Thyroid gland (tissue), 4 donors: Measurements from ENCODE around the gene MRFAP1. TPM values are rescaled to one million over a fixed set of nuclear protein-coding genes. Genes with fewer than 3 reads are reported as not detected.

Experiments
- DNase-seq, 2 donors: peaks; one replicate each; pipeline ENCODE4 v3.0.0-alpha.2; 2019
- H3K27ac ChIP-seq, 3 donors: fragments of 200-600 bp; sonication (generic); 1 replicate in 2 of 3; 2 replicates in 1 of 3; pipeline ENCODE4 v1.5.1; 2016 to 2019; ENCODE audit warnings: mild to moderate bottlenecking in 1 of 3, moderate library complexity in 1 of 3
- H3K27me3 ChIP-seq: fragments of 200-600 bp; sonication (generic); one replicate; pipeline ENCODE4 v1.5.1; 2019
- H3K36me3 ChIP-seq, 2 donors: fragments of 200-600 bp; sonication (generic); one replicate each; pipeline ENCODE4 v1.5.1; 2016 to 2019
- H3K4me1 ChIP-seq, 2 donors: fragments of 200-600 bp; sonication (generic); one replicate each; pipeline ENCODE4 v1.5.1; 2017 to 2019
- H3K4me3 ChIP-seq, 3 donors: fragments of 200-600 bp; sonication (generic); replicated peaks in 1 of 3; 1 replicate in 2 of 3; 2 replicates in 1 of 3; pipeline ENCODE4 v1.5.1; 2016; ENCODE audit warnings: mild to moderate bottlenecking in 1 of 3
- H3K9me3 ChIP-seq: fragments of 200-600 bp; sonication (generic); one replicate; pipeline ENCODE4 v1.5.1; 2017
- CTCF ChIP-seq, 6 experiments: fragments of 200-600 bp in 3 of 6; fragments of 450-650 bp in 3 of 6; sonication (generic) in 3 of 6; IDR thresholded peaks; one replicate each; pipeline ENCODE4 v1.5.1; 2016 to 2019; ENCODE audit warnings: antibody characterized with exemption in 6 of 6, mild to moderate bottlenecking in 2 of 6, inconsistent platforms in 1 of 6, moderate library complexity in 1 of 6
- POLR2A ChIP-seq, 2 donors: fragments of 450-650 bp; IDR thresholded peaks; one replicate each; pipeline ENCODE4 v1.6.1; 2017; ENCODE audit warnings: antibody characterized with exemption in 2 of 2, mild to moderate bottlenecking in 2 of 2, moderate library complexity in 1 of 2
- WGBS, 2 donors: methylation state at CpG; one replicate each; pipeline ENCODE4 v1.1.5; 2017; 5-methylcytosine and 5-hydroxymethylcytosine counted together
- intact Hi-C: fragments of 100-400 bp; cut with DNase I; formaldehyde crosslinking; loops from one replicate; pipeline ENCODE4 v1.15.1; 2023
- total RNA-seq, 4 donors: library from RNA; depleted of rRNA; stranded (reverse); fragments of >200 nt; gene quantifications; one replicate each; pipeline ENCODE4 v1.2.3, GENCODE V29; 2016

The MRFAP1 gene
- total RNA-seq, 4 donors from 2014 or later, result 258 to 314 (median 288) TPM

DNA sequence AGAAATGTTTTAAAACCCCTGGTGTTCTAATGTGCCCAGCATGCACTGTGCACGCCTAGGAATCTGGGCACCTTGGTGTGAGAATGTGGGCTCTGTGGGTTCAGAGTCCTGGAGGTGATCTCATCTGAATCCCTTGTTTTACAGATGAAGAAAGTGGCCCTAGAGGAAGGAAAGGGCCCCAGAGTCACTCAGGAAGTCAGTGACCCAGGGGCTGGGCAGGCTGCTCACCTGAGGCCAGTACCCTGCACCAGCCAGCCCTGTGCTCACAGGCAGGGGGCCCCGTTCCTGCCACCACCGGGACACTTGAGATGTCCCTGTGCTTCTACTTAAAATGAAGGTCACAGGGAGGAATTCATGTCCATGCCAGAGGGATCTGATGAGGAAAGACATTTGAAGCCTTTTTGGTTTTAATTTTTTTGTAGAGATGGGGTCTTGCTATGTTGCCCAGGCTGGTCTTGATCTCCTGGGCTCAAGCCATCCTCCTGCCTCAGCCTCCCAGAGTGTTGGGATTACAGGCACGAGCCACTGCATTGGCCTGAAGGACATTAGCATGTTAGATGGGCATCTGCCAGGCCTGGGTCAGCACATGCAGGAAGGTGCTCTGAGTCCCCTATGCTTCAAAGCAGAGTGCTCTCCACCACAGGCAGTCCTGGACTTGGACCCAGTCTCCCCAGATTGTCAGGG is 45.8 kb downstream of the MRFAP1 start:
- no peaks in the 10 kb centered on the region for H3K27me3 ChIP-seq
- DNase-seq, result no peak
- no peak overlapping the region for H3K4me3 ChIP-seq
- intact Hi-C loops, result no loop called here
- 83 to 93% methylated on average over 4 of the region's 4 CpGs for WGBS, 2 donors
- H3K4me1 ChIP-seq, result peaks cover 0 to 8% of the 10 kb centered on the region in 2 donors
- H3K9me3 ChIP-seq, result no peaks in the 10 kb centered on the region
- H3K36me3 ChIP-seq, result no peaks in the 10 kb centered on the region
- no peak overlapping the region for H3K27ac ChIP-seq
- TF ChIP-seq POLR2A (IDR thresholded peaks at IDR 0.05) (no peak), CTCF (IDR thresholded peaks at IDR 0.05) (no peak)

- no peak overlapping the region for H3K27ac ChIP-seq
- WGBS, 2 donors, result 85 to 90% methylated on average over 23 to 24 of the region's 24 CpGs
- H3K4me3 ChIP-seq, result no peak overlapping the region
- peaks cover 0 to 8% of the 10 kb centered on the region in 2 donors for H3K4me1 ChIP-seq
- H3K36me3 ChIP-seq, result no peaks in the 10 kb centered on the region
- no peak for DNase-seq
- intact Hi-C loops, result no loop called here
- no peaks in the 10 kb centered on the region for H3K9me3 ChIP-seq
- H3K27me3 ChIP-seq, result no peaks in the 10 kb centered on the region
- TF ChIP-seq POLR2A (IDR thresholded peaks at IDR 0.05), result no peak
- TF ChIP-seq CTCF (IDR thresholded peaks at IDR 0.05), result no peak
These were observed 47.7 kb downstream of the MRFAP1 start for GRCh38 chr4:6687947-6688878.

GRCh38 chr4:6688879-6689505 is 48.5 kb downstream of the MRFAP1 start:
- no peaks in the 10 kb centered on the region for H3K36me3 ChIP-seq
- intact Hi-C loops, result no loop called here
- H3K27me3 ChIP-seq, result no peaks in the 10 kb centered on the region
- H3K9me3 ChIP-seq, result no peaks in the 10 kb centered on the region
- no peak for DNase-seq
- TF ChIP-seq CTCF (IDR thresholded peaks at IDR 0.05) (no peak), POLR2A (IDR thresholded peaks at IDR 0.05) (no peak)
- 67 to 72% methylated on average over 15 to 16 of the region's 23 CpGs for WGBS, 2 donors
- H3K4me3 ChIP-seq, result no peak overlapping the region
- no peak overlapping the region for H3K27ac ChIP-seq
- H3K4me1 ChIP-seq, result peaks cover 0 to 8% of the 10 kb centered on the region in 2 donors

GRCh38 chr4:6689506-6689960 is 49.0 kb downstream of the MRFAP1 start:
- no peaks in the 10 kb centered on the region for H3K36me3 ChIP-seq
- 54 to 59% methylated on average over 4 to 14 of the region's 15 CpGs for WGBS, 2 donors
- intact Hi-C loops, result no loop called here
- H3K4me3 ChIP-seq, result no peak overlapping the region
- H3K9me3 ChIP-seq, result no peaks in the 10 kb centered on the region
- peaks cover 0 to 8% of the 10 kb centered on the region in 2 donors for H3K4me1 ChIP-seq
- H3K27me3 ChIP-seq, result no peaks in the 10 kb centered on the region
- no peak overlapping the region for H3K27ac ChIP-seq
- DNase-seq, result peak; percentile 49 to 53
- no peak for TF ChIP-seq CTCF (IDR thresholded peaks at IDR 0.05)
- no peak for TF ChIP-seq POLR2A (IDR thresholded peaks at IDR 0.05)

Other genes starting within 250 kb of the MRFAP1 start
- 1 to 10 TPM in 1 of 4 donors, under 1 TPM in 2, not detected in 1; 0.15 to 1.5 (median 0.33) TPM for gene PPP2R2C, start 168.1 kb upstream of the MRFAP1 start, total RNA-seq
- 10 to 100 TPM; 32.7 to 95.3 (median 80.2) TPM for gene MAN2B2, start 65.5 kb upstream of the MRFAP1 start, total RNA-seq
- under 1 TPM in 1 of 4 donors, not detected in 3; 0.56 TPM for gene S100P, start 53.2 kb downstream of the MRFAP1 start, total RNA-seq
- gene MRFAP1L1, start 69.2 kb downstream of the MRFAP1 start, total RNA-seq, result 10 to 100 TPM; 70.5 to 93.9 (median 76.2) TPM
- gene BLOC1S4, start 75.5 kb downstream of the MRFAP1 start, total RNA-seq, result 10 to 100 TPM; 11.7 to 31.3 (median 22.1) TPM
- gene KIAA0232, start 142.0 kb downstream of the MRFAP1 start, total RNA-seq, result 10 to 100 TPM; 37.1 to 73.2 (median 50.6) TPM